SH-SY5Y (cell line): ENCODE measurements around the gene SLC13A4.

Experiments used
- GATA2 ChIP-seq: IDR thresholded peaks from 2 replicates; pipeline ENCODE4 v1.6.1; 2011; ENCODE audit warnings: mild to moderate bottlenecking, low read depth, low read length
- GATA3 ChIP-seq: IDR thresholded peaks from 2 replicates; pipeline ENCODE4 v1.6.1; 2011; ENCODE audit warnings: low read depth, mild to moderate bottlenecking, low read length, moderate library complexity

The SLC13A4 gene

DNA sequence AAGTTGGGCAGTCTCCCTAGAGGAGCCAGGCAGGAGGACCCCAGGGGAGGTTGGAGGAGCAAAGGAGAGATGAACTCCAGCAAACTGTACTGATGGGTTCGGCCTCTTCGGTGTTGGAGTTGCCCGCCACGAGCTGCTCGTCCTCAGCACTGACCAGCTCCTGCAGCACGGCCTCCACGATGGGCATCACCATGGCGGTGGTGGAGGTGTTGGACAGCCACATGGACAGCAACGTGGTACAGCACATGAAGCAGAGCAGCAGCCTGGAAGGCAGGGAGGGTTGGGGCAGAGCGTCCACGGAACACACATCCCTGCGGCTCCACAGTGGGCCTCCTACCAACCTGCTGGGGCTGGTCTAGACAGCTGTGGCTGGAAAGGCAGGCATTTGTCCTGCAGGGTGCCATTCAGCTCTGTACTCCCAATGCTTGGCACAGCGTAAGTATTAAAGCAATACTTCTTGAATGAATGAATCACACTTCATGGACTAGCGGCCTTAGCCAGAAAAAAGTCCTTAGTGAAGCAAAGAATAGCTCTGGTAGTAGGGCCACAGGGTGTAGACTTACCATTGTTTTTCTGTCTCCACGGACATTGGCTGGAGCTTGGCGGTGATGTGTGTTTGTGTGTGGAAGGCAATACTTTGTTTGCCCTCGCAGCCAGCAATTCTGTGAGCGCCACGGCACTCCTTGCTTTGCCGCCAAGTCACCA, 21.8 kb downstream of the SLC13A4 start:
- TF ChIP-seq GATA2: no peak
- TF ChIP-seq GATA3: no peak

DNA sequence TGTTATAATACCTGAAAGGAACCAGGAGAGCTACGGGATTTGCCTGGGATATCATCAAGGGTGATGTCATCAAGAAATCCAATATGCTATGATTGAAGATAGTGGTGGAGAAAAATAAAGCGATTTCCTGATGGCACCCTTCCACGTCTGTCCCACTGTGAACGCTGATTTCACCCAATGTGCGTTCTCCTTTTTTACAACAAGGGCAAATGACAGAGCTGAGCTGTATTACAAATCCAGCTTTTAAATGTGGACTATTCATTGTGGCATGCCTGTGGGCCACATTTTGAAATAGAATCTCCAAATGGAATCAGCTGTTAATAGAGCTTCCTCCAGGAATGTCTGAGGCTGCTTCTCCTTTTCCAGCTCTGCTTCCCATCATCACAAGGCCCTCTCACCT, 23.3 kb downstream of the SLC13A4 start:
- TF ChIP-seq GATA2 (no peak), GATA3 (no peak)

DNA sequence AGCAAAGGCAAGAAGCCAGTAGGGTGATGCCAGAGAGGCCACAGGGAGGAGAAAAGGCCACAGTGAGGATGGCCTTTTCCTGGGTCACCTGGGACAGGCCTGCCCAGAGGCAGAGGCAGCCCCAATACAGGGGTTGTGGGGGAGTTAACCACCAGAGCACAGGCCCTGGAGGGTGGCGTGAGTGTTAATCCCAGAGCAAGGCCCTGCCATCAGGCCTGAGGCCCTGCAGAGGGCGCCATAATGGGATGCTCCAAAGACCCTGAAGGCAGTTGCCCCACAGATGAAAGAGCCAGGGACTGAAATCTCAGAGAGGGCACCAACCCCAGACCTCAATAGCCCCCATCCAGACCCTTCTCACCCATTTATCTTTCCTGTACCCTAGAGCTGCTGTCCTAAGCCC, 23.9 kb downstream of the SLC13A4 start:
- TF ChIP-seq GATA2: no peak
- TF ChIP-seq GATA3: no peak

DNA sequence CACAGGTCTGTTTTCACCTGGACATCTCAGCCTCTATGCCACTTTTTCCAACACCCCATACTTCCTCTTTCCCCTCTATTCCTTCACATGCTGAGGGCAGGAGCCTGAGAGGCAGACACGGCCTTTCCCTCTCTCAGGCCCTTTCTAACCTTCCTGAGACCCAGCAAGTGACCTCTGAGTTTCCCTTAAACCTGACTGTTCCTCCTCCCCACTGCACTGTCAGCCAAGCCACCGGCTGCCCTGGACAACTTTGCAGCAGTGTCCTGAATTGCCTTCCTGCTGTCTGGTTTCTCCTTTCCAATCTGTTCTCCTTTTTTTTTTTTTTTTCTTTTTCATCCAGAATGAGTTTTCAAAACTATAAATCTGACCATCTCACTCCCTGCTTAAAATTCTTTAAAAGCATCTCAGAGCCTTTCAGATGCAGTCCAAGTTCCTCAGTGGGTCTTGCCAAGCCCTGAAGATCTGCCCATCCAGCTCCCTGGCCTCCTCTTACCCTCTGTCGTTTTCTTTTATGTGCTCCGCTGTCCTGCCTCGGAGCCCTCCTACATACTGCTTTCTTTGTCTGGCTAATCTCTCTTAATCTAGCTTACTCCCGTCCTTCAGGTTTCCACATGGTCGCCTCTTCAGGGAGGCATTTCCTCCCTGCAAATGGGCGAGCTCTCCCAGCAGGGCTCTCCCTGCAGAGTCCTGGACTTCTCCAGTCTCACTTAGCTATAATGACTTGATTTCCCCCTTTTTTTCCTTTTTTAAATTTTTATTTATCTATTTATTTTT, 30.5 kb downstream of the SLC13A4 start:
- TF ChIP-seq GATA3: no peak
- no peak for TF ChIP-seq GATA2

DNA sequence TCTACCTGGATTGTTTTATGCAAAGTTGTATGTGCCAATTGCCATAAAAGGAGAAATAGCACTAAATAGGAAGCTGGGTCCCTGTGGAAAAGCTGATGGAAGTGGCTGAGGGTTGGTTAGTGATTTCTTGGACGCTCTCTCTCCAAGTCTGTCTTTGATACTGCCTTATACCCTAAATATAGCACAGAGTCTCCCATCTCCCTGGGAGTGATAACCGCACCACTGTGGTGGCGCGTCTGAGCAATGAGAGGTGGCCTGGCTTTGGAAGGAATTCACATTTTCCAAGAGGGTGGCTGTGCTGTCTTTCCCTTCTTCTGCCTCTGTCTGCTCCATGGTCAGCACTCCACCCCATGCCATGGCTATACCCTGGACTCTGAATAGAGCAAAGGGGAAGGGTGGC, 34.4 kb downstream of the SLC13A4 start:
- TF ChIP-seq GATA2 (no peak), GATA3 (no peak)

DNA sequence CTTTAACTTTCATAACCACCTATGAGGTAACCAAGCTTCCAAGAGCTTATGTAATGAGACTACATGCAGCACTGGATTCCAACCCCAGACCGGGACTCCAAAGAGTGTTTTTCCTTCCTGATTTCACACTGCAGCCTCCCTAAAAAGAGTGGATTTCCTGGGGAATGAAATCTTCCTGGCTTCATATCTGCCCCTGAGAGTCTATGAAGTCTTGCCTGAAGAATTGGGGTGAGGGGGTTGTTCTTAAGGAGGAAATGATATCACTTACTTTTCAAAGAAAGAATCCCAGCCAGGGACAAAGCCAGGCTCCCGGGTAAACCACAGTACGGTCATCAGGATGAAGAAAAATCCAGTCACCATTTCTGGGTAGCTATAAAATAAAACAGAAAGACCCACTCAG, 35.9 kb downstream of the SLC13A4 start:
- TF ChIP-seq GATA3: no peak
- no peak for TF ChIP-seq GATA2

DNA sequence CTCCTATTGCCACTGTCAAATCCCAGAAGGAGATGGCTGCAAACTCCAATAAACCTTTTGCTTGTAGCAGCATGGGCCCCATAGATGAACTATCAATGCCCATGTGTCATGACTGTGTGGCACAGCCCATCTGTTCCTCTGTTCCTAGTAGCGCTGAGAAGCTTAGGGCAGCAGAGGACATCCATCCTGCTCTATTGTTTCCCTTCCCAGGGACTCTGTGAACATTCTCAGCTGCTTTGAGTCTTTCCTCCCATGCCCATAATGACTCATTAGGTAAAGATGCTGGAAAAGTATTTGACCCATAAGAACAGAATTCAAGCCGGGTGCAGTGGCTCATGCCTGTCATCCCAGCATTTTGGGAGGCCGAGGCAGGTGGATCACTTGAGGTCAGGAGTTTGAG, 37.4 kb downstream of the SLC13A4 start:
- TF ChIP-seq GATA3: no peak
- TF ChIP-seq GATA2: no peak

DNA sequence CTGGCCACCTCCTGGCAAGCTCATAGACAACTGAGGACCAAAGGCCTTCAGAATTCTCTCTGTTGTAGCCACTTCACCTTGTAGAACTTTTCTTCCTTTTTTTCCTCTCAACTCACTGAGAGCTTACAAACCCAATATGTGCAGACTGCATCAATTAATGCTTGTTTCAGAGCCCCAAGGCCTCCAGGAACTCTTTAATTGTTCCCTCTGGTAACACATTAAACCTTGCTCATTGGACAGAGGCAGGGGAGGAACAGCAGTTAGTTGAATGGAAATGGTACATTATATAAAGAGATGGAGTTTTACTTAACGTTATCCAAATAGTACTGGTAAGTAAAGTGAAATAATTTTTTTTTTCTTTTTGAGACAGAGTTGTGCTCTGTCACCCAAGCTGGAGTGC, 40.5 kb downstream of the SLC13A4 start:
- TF ChIP-seq GATA3: no peak

DNA sequence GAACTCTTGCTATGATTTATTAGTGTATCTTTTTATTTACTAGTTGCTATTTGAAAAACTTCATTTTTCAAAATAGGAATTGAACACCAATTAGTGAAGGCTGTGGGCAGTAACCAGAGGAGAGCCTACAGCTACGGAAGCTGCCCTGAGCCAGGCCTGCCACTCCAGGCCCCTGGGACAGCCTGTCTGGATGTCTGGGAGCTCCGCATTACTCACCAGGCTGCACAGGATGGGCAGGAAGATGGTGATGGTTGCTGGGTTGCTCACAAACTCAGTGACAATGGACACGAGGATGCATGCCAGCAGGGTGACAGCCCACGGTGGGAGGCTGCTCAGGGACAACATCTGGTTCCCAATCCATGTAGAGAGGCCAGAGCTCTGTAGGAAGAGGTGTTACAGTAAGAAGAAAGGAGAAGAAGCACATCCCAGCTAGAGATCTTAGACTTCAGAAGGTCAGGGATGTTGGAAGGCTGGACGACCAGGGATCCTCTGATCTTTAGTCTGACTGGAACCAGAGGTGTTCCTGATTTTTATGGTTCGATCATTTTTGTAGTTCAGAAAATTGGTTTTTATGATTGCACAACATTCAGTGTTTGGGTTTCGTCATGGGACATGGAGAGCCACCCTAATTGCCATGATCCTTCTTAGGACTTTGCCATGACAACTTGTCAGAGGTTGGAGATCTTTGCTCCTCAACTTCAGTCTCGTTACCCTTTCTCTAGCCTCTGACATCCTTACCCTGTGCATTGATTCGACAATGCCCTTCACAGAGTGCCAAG, 42.5 kb downstream of the SLC13A4 start:
- TF ChIP-seq GATA2 (no peak), GATA3 (no peak)

DNA sequence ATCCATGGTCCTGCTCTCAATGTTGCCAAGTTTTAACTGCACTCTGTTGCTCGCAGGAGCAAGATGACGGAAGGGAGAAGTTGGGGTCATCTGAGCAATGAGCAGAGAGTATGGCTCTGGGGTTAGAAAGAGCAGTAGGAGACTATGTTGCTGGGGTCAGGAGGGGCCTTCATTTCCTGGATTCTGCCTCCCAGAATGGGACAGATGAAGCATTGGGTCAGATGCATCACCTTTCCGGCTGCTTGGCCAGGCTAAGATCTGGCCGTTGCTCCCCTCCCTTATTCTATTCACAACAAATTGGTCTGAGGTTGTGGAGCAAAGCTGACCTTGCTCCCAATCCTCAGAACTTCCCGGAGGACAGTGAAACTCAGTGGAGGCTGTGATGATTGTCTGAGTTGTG, 43.3 kb downstream of the SLC13A4 start:
- TF ChIP-seq GATA2 (no peak), GATA3 (no peak)

DNA sequence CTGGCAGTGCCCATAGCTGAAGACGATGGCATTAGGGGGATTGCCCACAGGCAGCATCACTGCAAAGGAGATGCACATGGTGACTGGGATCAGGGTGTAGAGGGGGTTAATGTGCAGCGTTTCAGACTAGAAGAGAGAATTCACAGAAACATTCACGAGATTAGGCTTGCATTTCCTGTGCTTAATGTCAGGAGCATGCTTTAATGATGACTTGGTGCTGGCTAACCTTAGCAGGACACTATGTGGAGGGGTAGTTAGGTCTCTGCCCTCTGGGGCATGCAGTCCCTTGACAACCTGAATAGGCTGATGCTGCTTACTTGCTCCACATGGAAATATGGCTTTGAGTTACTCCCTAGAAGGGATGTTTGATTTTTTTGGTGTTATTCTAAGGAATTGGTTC, 43.9 kb downstream of the SLC13A4 start:
- TF ChIP-seq GATA2 (no peak), GATA3 (no peak)

DNA sequence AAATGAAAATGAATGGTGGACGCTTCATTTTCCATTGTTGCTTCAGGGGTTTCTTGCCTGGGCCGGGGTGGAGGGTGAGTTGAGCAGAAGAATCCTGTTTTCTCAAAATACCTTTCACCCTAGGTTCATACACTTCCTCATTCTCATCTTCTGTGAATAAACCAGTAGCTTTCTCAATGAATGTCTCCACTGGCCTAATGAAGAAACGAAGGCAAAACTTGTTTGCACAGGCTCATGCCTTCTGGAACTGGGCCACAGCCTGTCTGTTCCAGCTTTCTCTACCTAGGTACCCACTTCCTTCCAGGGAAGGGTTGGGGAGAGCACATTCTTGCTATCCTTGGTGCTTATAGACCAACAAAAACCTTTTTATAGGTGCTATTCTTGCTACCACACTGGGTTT, 44.4 kb downstream of the SLC13A4 start:
- TF ChIP-seq GATA3 (no peak), GATA2 (no peak)

DNA sequence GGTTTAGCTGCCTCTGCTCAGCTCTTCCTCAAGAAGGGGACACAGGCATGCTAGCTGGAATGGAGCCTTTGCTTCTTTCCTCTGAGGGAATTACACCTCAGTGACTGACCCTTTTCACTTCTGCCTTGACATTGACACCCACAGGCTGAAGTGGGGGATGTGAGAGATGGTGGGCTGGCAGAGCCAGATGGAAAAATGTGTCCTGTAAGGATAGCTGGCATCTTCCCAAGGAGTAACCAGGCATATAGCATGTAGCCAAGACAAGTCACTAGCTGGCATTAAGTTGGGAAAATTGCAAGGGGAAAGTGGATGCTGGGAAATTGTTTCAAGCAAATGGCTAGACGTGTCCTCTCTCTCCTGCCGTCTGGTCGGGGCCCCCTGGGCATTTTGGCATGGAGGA, 45.8 kb downstream of the SLC13A4 start:
- no peak for TF ChIP-seq GATA2
- TF ChIP-seq GATA3: no peak

DNA sequence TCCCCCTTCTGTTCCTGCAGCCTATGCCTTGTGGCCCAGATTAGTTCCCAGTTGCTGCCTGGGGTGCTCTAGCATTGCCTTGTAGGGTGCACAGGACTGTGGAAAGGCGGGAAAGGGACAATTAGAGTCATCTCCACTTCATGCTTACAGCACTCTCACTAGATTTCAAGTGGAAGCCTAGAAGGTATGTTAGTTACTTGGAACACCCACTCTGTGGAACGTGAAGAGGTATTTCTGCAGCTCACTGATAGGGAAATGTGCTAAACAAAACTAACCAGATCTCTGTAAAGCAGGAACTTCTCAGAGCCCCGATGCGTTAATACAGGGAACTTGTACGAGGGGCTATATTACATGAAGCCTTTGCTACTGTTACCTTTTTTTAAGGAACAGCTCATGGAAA, 46.2 kb downstream of the SLC13A4 start:
- TF ChIP-seq GATA3 (no peak), GATA2 (no peak)
